KBM-7 (cell line): ENCODE measurements around the gene ZBTB16.
"Not testable (repeated sequence)": the region's sequence is repeated elsewhere in the genome, so short reads cannot be mapped to it uniquely, and the experiment has no call there.

Experiments used
- DNase-seq: peaks from one replicate; pipeline ENCODE4 v3.0.0-alpha.2; 2015
- in situ Hi-C: fragments of 300-500 bp; cut with MboI; formaldehyde crosslinking; loops from 2 replicates; pipeline ENCODE4 v1.14.3; 2020; ENCODE audit warnings: low sequenced_read_pairs, low pct_unique_long_range_greater_than_20kb, mixed read lengths

Gene ZBTB16

DNA sequence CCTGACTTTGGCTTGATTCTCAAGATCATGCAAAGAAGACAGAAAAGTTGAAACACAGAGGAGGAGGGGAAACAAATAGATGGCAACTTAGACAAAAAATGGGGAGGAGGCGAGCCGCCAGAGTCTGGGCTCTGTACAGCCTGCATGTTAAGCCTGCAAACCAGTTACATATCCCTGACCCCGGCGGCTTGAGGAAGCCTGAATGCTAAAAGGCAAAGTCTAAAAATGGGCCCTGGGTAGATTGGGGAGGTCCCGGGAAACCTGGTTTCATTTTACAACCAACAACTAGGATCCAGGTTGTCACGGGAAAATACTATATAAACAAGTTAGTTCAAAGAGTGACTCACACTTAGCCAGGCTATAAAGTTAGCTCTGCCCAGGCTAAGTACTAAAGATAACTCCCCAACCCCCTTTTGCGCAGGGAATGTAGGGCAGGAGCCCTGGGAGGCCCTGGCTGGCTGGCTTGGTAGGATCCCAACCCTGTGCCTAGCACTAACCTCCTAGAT is 18.8 kb upstream of the ZBTB16 start:
- DNase-seq: no peak
- in situ Hi-C loops: no loop called here

DNA sequence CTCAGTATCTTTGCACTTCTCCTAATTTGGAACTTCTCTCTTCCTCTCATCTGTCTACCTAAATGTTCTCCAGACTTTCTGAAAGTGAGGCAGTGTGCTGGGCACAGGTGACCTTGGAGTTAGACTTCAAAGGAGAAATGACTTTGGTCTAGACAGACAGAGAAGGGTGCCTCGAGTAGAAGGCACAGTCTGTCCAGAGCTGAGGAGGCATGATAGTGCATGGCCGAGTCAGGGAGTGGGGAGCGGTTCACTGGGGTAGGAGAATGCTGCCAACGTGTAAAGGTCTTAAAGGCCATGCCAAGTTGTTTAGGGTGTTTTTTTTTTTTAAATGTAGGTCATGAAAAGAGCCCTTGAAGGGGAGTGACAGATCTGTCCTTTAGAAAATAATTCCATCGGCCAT is 17.3 kb upstream of the ZBTB16 start:
- no peak for DNase-seq
- in situ Hi-C loops: no loop called here

DNA sequence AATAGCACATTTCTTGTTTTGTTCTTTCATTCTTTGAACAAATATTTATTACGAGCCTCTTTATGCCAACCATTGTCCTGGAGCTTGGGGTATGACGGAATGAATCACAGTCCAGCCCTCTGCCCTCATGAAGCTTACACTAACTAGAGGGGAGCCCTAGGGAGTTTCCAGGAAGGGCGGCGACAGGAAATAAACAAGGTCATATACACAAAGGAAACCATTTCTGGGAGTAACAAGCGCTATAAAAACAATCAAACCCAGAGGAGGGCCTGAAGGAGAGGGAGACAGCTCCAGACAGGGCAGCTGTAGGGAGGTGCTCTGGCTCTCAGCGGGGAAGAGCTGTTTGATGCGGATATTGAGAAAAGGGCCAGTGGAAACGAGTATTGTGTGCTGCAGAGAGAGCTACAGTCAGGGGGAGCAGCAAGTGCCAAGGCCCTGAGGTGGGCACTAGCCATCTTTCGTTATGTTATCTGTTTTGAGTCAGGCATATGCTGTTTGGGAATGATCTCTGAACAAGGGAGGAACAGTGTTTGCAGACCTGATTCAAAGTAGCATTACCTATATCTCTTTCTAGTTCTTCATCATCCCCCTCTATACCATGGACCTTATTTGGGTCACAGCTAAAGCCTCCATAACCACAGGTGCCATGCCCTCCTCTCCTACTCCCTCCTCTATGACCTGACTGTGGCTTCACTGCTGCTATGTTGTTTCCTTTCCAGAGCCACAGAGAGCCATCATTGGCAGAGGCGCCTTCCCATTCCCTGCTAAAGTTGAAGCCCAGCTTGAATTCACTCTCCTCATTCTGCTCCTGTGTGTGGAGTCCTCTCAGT is 15.3 kb upstream of the ZBTB16 start:
- DNase-seq: no peak
- in situ Hi-C loops: no loop called here

DNA sequence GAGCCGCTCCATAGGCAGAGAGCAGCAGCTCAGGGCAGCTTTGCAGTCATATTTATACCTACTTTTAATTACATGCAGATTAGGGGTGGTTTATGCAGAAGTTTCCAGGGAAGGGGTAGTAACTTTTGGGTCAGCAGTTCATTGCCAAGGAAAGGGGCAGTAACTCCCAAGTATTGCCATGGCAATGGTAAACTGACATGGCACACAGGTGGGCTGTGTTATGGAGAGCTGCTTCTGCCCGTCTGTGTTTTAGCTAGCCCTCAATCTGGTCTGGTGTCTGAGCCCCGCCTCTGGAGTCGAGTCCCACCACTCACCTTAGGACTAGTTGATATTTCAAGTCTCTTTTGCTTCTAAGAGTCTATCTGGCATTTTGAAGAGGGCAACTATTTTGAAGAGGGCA is 12.2 kb upstream of the ZBTB16 start:
- DNase-seq: no peak
- in situ Hi-C loops: no loop called here

DNA sequence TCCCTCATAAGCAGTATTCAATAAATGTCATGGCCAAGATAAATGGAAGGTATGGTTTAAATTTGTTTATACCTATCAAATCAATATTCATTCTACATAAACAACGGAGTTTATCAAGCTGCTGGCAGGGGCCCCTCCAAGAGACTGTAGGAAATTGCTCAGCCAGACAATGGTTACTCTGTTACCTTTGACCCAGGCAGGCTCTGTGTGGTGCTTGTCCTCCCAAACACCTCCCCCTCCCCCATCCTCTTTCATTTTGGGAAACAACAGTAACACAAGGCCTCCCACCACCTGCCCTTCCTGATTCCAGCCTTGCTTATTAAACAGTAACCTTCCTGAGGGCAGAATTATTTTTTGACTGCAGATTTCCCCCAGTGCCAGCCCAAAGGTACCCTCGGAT is 10.5 kb upstream of the ZBTB16 start:
- DNase-seq: no peak
- in situ Hi-C loops: no loop called here

DNA sequence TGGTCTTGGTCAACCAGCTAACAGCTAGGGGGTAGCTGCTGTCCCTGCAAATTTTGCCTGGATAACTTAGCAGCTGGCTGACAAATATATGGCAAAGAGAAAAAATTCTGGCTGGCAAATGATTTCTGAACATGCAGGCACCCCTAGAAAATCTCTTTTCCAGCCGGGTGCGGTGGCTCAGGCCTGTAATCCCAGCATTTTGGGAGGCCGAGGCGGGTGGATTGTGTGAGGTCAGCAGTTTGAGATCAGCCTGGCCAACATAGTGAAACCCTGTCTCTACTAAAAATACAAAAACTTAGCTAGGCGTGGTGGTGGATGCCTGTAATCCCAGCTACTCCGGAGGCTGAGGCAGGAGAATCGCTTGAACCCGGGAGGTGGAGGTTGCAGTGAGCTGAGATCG is 9.7 kb upstream of the ZBTB16 start:
- in situ Hi-C loops, DNase-seq: not testable (repeated sequence)

DNA sequence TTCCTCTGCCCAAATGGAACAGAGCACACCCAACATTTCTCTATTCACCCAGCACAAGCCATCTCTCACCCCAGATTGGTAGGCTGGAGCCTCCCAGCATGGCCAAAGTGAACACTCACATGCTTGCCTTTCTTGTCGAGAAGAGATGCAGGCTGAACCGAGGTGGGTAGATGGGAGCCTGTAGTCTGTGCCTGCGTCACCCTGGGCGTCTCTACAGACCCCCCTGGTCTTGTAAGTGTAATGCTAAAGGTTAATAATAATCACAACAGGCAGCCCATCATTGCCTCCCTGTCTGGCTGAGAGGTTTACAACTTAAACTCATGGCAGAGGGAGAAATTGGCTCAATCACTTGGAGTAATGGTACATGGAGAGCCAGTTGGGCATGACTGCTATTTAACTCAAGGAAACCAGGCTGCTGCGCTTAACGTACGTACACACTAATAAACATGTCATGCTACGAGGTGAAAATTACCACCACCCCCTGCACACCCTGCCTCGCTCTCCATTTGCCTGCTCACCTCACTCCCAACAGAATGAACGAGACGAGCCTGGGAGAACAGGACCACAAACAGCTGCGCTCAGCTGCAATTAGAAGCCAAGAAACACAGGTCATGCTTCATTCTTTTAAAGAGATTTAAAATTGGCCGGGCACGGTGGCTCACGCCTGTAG is 9.1 kb upstream of the ZBTB16 start:
- DNase-seq: no peak
- in situ Hi-C loops: no loop called here

DNA sequence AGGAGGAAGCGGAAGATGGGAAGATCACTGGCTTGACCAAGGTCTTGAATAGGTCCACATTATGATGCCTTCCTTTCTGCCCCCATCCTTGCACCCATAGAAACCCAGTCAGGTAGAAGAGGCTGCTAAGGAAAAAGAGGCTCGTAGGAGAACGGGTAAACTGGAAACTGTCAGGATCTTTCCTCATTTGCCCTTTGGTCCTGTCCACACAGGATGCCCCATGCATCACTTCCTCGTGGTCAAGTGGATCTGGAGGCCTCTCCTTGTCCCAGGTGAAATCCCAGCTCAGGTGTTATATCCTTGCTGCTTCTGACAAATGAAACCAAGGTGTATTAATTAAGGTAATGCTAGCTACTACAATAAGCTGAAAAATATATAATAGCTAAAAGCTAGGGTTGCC is 8.0 kb upstream of the ZBTB16 start:
- no peak for DNase-seq
- in situ Hi-C loops: no loop called here

DNA sequence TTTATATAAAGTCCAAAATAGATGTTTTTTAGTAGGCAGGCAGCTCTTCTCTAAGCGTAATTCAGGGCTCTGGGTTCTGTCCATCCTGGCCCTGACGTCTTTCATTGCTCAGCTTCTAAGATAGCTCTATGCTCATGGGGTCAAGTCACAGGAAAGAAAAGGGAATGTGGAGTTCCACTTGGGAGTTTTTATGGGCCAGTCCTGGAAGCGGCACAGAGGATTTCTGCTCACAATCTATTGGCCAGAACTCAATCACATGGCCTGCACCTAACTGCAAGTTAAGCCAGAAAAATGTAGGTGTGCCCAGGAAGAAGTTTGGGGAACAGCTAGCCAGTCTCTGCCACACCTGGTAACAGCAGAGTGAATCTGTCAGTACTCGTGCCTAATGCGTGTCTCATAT is 7.4 kb upstream of the ZBTB16 start:
- in situ Hi-C loops: no loop called here
- no peak for DNase-seq

DNA sequence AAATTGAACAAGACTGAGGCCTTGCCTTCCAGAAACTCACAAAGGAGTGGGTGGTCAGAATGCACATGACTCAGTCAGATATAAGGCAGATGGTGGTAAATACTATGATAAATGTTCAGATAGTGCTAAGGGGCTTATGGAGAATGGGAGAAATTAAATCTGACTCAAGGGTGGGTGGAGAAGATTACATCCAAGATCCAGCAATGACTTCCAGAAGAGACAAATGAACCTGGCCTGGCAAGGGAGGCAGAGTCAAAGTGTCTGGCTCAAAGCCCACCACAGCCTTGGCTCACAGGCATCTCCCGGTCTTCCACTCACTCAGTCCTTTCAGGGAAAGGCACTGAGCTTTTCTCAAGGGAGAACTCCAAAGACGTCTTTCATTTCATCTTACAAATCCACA is 6.1 kb upstream of the ZBTB16 start:
- in situ Hi-C loops: no loop called here
- no peak for DNase-seq

DNA sequence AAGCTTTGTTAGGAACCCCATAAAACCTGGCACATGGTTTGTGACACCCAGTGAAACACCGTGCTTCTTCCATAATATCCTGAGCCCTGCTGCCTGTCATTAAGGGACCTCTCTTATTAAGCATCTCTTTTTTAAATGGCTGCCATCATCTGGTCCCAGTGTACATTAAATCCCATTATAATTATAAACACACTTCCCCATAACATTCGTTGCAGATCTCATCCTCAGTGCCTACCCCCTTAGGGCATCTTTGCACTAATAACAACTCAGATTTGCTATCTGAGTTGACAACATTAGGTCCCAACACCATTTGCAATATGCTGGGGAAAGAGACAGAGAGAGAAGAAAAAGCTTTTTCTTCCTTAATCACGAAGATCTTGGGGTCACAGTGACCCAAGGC is 4.7 kb upstream of the ZBTB16 start:
- in situ Hi-C loops: no loop called here
- DNase-seq: no peak

DNA sequence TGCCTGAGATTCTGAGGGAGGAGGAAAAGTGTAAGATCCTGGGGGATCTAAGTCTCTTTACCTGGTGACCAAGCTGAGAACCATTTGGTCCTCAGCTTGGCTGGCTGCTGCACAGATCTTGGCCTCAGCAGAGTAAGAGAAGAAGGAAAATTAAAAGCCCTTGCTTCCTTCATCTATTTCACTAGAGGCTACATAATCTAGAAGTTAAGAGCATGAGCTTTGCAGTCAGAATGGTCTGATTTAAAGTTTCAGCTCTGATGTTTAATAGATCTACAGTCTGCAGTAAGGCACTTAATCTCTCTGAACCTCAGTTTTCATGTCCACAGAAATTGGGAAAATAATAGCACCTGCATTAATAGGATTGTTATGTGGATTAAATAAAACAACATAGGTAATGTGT is 3.1 kb upstream of the ZBTB16 start:
- no peak for DNase-seq
- in situ Hi-C loops: no loop called here

DNA sequence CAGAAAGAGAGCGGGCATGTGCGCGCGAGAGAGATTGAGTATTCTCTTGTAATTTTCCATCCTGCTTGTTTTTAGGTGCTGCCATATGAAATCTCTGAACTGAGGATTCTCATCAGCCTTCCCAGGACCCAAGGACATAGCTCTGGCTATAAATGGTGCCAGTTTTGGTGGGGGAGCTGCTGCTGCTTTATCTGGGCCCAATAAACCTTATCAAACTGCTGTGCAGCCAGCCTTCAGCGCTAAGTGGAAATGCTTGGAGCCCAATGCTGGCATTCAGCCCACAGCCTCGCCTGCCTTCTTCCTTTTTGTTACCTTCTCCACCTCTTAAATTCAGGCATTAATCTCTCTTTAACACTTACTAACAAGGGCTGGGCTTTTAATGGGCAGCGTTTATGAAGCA is 2.4 kb upstream of the ZBTB16 start:
- in situ Hi-C loops: no loop called here
- DNase-seq: no peak

DNA sequence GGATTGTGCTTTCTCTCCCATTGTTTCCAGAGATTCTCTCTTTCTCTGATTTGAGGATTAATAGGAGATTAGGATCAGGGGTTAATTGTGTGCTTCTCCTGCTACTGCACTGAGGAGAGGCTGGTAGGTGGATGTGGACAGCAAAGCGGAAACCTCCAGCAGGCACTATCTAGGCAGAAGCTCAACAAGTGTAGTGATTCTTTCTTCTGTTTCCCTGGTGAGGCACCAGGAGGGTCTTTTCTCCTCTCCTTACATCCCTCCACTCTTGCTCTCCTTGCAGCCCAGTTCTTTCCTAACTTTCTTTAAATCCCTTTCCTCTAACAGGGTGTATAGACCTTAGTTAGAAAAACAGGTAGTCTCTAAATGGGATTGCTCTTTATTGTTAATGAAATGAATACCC is 1.9 kb upstream of the ZBTB16 start:
- in situ Hi-C loops: no loop called here
- DNase-seq: no peak

DNA sequence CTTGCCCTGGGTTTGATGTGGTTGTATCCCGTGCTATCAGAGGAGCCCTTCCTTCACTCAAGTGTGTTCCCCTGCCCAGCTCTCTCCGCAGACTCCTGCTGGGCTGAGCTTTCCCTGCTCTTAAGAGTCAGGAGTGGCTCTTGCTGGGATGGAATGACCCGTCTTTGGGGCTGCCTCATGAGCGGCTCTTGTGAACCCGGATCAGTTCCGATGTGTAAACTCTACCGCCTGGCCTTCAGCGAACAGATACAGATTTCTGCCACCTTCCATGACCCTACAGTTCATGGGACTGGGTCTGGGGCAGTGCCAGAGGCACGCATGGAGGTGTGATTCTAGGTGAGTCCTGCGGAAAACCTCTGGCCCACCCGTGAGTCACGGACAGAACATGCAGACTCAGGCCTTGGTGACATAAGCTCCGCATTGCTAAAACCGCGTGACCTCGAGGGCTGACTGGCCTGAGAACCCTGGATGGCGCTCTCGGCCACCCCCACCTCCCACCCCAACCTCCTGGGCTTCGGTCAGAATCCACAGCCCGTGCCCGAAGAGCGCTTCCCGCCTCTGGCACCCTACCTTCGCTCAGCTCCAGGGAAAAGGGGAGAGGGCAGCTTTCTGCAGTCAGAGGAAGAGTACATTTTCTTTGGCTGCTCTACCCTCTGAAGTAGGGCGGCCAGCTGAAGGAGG is 1.3 kb upstream of the ZBTB16 start:
- DNase-seq: no peak
- in situ Hi-C loops: no loop called here

DNA sequence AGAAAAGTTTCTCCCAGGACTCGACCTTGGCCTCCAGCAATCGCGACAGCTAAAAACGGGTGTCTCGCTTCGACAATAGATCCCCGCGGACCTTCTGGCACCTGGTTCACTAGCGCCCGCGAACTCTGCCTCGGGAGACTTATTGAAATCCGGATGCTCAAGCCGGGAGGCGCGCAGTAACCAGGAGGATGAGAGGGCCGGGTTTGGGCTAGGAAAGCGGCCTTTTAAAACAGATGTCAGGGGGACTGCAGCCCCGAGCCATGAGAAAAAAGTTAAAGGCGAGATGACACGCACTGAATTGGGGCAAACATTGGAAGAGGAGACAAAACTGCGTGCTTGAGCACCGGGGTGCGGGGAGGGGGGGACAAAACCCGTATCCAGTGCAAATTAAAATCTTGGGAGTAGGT is 637 bp upstream of the ZBTB16 start:
- in situ Hi-C loops: no loop called here
- DNase-seq: no peak

DNA sequence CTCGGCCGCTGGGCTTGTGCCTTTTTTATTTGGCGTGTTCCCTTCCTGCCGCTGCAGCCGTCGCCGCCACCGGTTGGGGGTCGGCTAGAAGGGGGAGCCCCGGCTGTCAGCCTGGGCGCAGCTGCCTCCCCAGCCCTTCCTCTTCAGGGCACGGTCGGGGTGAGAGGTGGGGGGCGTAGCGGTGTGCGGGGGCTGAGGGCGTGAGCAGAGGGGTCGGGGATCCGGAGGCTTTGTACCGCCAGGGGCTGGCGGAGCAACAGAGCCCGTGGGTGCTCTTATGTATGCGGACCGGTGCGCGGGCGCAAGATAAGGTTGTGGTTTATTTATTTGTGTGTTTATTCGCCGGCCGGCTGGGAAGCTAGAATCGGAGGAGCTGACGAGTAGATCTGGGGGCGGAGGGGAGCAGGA is 477 bp downstream of the ZBTB16 start:
- in situ Hi-C loops: no loop called here
- no peak for DNase-seq

DNA sequence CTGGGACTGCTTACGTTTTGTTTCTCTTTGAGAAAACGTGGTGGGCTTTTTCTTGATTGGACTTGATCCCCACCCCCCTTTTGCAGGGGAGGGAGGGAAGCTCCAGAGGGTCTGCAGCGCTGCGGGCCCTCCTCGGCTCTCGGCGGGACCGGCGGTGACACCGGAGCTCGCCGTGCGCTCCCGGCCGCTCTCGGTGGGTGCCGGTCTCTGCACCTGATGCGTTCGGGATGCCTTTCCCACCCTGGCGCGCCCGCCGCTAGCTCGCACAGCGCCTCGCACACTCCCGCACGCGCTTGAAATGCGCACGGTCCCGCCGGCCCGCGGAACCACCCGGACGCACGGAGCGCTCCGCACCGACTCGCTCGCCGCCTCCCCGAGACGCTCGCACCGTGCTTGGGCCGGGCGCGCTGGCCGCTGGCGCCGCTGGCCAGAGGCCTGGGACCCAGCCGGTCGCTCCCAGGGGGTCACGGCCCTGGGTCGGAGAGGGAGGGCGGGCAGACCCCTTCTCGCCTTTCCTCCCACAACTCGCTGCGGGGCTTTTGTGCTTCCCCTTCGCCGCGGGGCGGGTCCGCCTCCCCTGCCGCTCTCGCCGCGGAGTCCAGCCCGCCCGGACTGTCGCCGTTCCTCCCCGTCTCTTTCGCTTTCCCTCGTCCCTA is 1.0 kb downstream of the ZBTB16 start:
- peak; percentile 51 for DNase-seq
- in situ Hi-C loops: no loop called here

DNA sequence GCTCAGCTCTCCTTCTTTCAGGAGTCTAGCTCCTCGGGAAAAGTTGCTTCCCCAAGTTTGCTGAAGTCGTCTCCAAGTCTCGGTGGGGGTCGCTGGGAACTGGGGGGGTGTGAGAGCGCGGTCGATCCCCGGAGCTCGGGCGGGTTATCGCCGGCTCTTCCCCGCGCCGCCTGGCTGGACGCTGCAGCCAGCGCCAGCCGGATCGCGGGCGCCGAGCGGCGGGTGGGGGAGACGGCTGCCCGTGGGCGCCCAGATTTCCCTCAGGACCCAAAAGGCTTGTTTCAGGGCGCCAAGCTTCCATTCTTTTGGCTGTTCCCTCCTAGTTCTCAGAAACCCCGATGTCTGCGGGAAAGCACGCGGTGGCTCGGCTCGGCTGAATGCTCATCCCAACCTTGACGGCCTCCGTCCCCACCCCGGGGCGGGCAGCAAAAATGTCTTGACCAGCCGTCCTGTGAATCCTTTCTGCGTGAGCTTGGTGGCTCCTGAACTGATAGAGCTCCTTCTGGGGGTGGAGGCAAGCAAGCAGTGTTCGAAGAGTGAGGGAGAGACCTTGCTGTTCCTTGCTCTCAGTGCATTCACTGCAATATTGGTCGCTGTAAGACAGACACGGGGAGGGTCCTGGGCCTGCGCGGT is 1.7 kb downstream of the ZBTB16 start:
- DNase-seq: no peak

More for the DNA sequence above, 1.7 kb downstream of the ZBTB16 start:
- in situ Hi-C loops: no loop called here
